UCSD-AML1 (cell line): ENCODE results near the gene PTPRM.

Experiments
- DNase-seq: peaks from one replicate; lab custom pipeline; 2025; ENCODE audit not compliant: unreplicated experiment; lab: John Stamatoyannopoulos, UW

PTPRM gene

DNA sequence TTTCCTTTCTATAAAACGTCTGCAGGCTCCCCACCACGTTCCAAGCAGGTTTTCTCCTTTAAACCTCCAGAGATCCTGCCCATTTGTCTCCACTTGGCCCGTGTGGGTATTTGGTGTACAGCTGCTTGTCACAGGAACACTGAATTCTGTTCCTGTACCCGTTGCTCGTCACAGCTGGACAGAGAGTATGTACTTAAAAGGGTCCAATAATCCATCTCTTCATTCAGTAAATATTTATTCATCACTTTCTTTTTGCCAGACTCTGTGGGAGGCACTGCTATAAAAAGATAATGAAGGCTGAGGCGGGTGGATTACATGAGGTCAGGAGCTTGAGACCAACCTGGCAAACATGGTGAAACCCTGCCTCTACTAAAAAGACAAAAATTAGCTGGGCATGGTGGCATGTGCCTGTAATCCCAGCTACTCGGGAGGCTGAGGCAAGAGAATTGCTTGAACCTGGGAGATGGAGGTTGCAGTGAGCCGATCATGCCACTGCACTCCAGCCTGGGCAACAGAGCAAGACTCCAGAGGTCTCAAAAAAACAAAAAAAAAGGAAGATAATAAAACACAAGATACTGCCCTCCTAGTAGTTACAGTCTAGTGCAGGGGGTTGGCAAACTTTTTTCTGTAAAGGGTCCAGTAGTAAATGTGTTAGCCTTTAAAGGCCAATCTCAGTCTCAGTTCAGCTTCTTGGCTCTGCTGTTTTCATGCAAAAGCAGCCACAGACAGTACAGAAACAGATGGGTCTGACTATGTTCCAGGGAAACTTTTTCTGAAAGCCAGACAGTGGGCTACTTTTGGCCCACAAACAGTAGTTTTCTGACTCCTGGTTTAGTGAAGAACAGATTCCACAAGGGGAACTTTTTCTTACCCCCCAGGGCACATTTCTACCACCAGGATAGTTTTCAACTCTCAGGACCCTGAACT, 732.2 kb downstream of the PTPRM start:
- DNase-seq = no peak

DNA sequence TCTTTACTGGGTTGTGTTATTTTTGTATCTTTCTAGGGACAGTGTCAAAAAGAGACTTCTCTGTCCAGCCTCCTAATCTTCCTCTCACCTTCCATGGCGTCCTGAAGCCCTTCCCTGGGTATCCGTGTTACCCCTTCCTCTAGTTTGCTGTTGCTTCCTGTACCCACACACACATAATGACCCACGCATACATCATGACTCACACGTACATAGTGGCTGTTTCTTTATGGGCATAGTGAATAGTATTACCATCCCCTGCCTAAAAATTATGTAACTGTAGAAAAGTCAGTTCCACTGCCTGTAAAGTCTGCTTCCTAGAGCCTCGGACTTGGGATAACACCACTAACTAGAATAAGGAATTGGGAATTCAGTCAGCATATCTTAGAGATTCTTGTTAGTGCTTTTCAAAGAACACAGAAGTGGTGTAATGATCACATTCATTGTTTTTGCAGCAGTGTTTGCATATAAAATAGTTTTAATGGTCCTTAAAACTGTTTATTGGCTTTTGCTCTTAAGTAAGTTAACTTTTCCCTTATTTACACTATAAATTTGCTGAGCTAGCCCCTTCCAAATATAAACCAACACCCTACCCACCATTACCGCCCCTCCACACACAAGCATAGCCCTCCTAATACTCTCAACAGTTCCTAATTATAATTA, 733.8 kb downstream of the PTPRM start:
- DNase-seq = no peak

DNA sequence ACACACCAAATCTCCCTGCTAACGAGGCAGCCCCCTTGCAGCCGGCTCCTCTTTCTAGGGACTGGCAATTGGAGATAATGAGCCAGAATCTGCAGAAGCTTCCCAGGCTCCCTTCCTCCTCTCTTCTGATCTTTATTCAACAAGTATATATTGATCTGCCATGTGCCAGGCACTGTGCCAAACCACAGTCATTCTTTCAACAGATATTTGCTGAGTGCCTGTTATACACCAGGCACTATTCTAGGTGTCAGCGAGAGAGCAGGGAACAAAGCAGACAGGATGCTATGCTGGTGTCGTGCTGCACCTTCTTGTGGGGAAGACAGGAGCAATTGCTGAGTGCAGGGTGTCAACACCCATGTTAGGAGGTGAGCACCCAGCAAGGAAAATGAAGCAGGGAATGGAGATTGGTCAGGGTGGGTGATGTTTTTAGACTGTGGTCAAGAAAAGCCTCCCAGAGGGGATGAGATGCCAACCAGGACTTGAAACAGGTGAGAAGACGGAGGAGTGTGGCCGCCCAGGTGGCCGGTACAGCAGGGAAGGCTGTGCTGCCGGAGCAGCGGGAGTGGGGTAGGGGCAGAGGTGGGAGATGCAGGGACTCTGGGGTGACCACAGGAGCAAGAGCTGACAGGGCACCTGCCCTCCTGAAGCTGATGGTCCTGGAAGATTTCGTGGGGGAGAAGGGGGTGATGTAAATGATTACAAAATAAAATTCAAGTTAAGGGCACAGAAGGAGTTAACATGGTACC, 734.5 kb downstream of the PTPRM start:
- no peak for DNase-seq

DNA sequence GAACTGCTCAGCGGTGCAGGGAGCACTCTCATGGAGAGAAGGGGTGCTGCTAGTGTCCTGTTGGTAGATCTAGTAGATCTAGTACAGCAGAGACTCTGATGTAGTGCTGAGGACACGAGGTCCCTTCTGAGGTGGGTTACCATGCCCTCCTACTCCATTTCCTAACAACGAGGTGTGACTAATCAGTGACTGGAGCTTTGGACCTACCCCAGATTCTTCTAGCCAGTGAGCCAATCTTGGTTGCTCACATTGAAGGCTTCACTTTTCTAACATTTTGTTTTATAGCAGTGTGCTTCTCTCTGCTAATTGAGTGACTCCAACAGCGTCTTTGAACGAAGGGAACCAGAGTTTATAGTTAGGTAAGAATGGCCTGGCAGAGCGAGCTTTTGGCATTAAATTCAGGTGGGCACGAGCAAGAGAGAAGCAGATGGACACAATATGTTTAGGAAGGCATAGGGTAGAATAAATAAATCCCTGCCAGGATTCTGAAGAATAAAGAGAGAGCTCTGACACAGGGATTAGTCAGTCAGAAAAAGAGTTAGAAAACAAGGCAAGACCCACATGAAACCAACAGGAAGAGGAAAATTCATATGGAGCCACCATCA, 736.1 kb downstream of the PTPRM start:
- DNase-seq = no peak

DNA sequence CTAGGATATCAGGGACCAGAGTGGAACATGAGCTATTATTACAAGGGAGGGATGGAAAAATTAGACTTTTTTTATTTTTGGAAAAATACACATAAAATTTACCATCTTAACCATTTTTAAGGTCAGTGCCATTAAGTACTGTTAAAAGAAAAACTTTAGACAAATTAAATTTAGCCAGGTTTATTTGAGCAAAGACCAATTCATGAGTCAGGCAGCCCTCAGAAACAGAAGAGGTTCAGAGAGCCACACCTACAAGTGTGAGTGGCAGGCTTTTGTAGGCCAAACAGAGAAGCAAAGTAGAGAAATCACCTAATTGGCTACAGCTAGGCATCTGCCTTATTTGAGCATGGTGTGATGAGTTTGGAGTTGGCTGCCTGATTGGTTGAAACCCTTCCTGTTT, 740.8 kb downstream of the PTPRM start:
- no peak for DNase-seq

DNA sequence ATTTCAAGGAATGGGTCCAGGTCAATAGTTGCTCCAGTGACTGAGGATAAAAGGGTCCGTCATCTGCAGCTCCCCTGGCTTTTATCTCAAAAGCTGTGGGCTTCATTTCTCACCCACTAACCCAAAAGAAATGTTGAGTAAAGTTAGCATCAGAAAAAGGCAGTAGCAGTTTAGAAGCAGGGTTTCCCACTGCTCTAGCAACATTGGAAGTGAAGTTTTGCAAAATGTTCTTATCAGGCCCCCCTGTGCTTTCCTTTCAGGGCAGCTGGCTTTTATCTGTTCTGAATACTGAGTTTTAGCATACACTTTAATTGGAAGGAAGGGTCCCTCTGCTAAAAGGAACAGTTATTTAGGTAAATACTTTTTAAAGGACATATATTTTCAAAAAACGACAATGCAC, 745.9 kb downstream of the PTPRM start:
- DNase-seq = no peak

DNA sequence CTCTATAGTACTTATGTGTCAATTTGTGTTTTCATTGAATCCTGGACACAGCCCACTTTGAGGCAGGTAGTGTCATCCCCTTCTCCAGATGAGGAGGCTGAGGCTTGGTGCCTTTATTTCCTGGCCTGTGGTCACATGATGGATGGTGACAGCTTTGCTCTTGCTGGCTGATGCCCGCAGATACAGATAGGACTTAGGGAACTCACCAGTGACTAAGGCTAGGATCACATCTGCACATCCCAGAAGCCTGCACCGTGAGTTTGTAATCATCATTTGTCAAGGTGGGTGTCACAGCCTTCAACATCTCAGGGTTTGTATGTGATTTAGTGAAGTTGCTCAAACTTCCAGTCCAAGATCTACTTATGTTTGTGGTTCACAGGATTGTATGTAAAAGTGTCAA, 747.0 kb downstream of the PTPRM start:
- DNase-seq = no peak

DNA sequence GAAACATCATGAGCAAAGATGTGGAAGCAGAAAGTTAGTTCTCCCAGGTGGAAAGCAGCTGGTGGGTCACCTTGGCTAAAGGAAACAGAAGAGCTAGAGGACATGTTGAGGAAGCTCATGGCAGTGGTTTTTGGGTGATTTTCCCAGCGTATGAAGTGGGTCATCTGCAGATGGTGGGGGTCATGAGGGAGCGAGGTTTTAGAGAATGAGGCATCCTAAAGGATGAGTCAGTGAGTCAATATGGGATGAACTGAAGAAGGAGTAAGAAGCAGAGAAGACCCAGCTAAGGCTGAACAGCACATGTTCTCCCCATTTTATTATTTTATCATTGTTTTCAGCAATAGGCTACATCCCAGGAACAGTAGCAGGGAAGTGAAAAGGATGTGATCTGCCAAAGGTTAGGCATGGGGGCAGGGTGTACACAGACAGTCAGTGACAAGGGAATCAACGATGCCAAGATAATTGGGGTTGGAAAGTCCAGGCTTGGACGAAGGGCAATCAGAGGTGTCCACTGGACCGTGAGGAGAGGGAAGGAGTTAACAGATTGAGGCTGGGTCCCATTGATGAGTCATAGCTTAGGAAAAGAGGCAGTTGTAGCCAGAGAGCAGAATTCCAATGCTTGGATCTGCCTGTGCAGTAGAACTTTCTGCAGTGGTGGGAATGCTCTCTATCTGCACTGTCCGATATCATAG, 752.8 kb downstream of the PTPRM start:
- no peak for DNase-seq

DNA sequence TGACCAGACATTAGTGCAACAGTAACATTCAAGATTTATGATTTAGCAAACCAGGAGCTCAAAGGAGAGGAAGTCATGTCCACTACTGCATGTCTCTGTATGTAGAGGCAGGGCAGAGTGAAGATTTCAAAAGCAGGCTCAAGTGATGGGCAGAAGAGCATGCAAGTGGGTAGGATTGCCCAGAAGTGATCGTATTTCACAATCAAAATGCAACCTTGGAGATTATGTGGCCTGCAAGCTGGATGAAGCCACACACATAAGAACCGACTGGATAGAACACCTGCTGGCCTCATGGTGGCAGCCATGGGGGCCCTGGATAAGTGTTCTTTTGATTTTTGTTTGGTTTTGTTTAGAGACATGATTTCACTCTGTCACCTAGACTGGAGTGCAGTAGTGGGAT, 755.4 kb downstream of the PTPRM start:
- DNase-seq = no peak

DNA sequence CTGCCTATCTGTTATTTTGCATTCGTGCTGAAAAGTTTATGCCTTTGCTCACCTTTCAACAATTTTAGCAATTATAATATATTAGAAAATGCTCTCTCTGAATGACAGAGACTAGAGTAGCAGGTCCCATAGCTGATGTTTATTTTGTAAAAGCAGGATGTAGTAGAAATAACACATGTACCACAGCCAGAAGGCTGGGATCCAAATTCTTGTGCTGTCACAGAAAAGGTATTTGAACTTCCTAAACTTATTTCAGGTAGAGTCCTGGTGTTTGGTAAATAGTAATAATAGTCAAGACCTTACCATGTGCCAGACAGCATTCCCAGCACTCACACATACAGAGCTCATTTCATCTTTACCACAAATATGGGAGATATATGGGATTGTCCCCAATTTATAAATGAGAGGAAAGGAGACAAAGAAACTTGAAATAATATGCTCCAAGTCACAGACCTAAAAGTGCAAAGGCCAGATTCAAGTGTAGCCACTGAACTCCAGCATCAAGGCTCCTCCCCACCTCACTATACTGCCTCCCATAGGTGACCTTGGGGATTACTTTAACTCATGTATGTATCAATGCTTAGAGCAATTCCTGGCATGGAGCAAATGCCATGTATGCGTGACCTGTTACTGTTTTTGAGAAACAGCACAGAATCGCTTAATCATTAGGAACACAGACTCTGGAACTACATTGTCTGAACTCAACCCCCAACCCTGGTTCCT, 757.4 kb downstream of the PTPRM start:
- no peak for DNase-seq

DNA sequence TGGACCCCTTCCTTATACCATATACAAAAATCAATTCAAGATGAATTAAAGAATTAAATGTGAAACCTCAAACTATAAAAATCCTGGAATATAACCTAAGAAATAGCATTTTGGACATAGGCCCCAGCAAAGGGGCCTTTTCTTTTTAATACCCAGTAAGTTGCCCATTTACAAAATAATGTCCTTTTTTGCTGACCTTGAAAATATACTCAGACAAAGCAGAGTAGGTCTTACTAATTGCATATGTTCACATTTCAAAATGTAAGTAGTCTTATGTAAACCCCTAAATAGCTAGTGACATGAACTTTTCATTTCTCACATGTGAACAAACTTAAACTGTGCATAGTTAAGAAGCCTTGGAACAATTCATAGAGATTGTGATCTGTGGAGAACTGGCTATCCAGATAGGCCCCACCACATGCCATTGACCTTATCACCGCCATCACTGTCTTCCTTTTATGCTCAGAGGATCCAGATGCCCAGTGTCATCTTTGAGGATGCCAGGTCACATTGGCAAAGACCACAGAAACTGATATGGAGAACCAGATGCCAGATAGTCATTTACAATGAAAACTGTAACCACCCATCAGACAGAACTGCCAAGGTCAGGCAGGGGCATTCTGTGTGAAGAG, 759.8 kb downstream of the PTPRM start:
- no peak for DNase-seq

DNA sequence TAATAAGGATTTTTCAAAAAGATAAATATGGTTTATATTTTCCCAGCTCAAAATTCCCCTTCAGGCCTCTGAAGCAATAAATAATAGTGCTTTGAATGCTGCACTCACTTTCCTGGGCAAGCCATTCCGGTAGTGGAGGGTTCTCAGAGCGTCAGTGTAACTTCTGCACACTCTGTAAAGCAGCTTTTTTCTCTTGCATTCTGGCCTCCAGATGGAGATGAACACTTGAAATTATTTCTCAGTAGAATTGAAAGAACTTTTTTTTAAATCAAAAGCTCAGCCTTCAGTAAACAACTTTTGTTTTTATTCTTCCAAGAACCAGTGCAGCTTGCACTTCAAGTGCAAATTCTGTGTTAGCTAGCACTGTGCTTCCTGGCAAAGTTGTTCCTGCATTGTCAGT, 761.0 kb downstream of the PTPRM start:
- DNase-seq = no peak

DNA sequence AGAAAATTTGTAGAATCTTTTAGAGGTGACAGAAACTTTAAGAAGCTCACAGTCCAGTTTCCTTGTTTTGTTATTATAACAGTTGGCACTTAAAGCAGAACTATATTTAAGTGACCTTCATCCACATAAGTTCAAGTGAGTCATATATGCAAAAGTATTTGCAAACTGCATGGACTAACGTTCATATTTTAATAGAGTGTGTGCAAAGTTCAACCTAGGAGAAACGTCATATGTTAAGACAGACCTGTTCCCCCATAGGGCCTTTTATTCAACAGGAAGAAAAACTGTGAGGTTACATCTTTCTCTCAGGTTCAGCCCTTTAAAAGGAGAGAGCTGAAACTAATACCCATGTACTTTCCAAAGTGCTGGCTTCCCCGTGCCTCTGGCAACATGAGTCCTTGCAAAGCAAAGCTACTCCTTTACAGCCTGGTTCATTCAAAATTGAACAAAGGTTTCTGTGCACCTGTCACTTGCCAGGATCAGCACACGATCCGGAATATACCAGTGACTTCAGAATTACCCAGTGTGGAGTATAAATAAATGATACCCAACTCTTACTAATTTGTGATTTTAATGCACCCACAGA, 762.2 kb downstream of the PTPRM start:
- no peak for DNase-seq

DNA sequence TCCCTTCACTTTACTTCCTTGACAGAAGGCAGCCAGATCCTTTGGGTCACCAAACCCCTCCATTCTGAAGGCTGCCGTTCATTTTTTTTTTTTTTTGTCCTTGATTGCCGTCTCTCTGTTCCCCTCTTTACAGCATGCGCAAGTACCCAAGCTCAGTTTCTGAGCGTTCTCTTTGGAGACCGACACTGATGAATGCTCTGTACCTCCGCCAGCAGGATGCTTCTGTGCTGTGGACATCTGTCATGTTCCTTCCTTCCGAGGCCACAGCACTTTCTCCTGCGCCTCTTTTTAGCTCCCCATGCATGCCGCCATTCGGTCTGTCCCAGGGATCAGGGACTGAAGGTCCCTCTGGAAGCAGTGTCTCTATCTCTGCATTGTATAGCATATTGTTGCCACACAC, 763.5 kb downstream of the PTPRM start:
- no peak for DNase-seq

DNA sequence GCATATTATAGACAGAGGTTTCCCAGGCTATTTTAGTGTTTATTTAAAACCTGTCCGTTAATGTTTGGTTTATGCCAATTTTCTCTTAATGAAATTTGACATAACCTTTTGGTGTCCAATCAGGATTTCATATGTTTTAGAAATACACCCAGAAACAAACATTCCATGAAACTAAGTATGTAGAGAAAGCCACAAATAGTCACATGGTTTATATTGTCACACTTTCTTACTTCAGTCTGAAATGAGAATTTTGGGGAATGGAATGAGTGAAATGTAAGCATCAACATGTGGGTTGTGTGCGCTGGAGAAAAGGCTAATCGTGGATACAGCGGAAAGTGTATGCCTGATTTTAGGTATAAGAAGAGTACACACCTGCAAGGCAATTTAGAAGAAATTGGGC, 765.2 kb downstream of the PTPRM start:
- DNase-seq = no peak

DNA sequence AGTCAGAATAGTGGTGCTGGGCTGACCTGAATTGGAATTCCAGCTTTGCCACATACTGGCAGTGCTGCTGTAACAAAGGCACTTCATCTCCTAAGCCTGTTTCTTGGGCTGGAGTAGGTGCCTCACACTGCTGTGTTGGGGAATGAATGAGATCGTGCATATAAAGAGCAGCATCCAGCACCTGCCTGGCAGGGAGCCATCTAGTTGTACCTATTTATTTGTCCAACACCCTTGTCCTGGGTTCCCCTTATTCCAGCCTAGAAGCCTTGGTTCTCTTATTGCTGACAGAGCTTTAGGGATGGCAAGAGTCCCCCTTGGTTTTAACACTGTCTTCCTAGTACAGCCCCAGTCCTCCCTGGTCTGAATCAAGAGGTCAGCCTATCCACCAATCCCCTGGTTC, 766.8 kb downstream of the PTPRM start:
- DNase-seq = no peak

DNA sequence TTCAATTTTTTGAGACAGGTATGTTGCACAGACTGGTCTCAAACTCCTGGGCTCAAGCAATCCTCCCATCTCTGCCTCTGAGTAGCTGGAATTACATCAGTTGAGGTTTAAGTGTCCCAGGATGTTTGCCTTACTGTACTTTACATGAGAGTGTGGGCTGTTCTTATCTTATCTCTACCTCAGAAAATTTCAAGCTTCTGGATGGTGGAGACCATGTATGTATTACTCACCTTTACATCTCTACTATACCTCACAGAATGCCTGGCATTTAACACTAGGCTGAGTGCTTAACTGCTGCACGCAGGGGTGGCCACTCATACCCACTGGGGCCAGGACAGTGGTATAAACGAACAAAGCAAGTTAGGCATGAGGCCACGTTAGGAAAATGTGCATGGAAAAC, 770.1 kb downstream of the PTPRM start:
- no peak for DNase-seq

DNA sequence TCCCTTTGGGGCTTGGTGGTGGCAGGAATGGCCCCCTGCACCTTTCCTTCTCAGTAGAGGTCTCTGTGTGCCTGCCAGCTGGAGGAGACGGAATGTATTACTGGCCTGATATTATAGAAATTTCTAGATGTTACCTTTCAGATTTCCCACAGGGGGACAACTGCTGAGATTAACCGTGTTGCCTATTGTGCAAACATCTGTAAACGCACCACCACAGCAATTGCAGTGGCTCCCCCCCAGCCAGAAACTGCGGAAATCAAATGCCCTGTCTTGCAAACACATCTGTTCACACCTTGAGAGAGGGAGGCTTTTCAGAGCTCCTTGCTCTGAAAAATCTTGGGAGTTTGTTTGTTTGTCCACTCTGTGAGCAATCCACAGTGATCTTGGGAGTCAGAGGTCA, 772.1 kb downstream of the PTPRM start:
- DNase-seq = no peak

DNA sequence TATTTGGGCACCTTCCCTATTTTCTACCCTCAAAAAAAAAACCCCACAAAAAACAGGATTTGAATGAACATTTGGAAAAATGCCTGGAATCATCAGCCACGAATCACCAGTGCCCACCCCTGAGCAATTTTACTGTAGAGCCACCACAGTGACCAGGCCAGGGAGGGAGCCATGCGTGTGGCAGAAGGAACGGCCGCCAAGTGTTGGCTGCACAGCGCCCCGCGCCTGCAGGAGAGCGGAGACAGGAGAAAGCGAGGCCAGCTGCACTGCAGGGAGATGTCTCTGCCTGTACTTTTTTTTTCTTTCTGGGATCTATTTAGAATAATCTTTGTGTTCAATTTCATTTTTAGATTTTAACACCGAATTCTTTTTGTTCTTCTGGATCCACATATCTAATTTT, 772.8 kb downstream of the PTPRM start:
- DNase-seq = no peak
